Endothelial cell of umbilical vein (primary cell): ENCODE results near the gene ICOSLG. TPM values are rescaled to one million over a fixed set of nuclear protein-coding genes. Genes with fewer than 3 reads are reported as not detected.
"Not testable (repeated sequence)": the region's sequence is repeated elsewhere in the genome, so short reads cannot be mapped to it uniquely, and the experiment has no call there.

Source experiments
- BruUV-seq: library from RNA; stranded (reverse); fragments of 400-500 nt; replicated peaks from 2 replicates; lab custom pipeline; 2021; lab: Mats Ljungman, UMichigan
- CTCF ChIA-PET: fragments of 300-600, 350-600 bp; sonication (Branson Sonifier 250); formaldehyde crosslinking; loops from one replicate; lab custom pipeline; 2021; ENCODE audit warnings: antibody characterized with exemption, inconsistent platforms; lab: Charles Lee
- POLR2A ChIA-PET: fragments of 300-600, 350-600 bp; sonication (Branson Sonifier 250); formaldehyde crosslinking; loops from one replicate; lab custom pipeline; 2021; ENCODE audit warnings: antibody characterized with exemption, inconsistent platforms; lab: Charles Lee
- DNase-seq: peaks from one replicate; pipeline ENCODE4 v3.0.0-alpha.2; 2011; ENCODE audit warnings: low read depth, low spot score
- FAIRE-seq: peaks from 2 replicates; lab custom pipeline; 2011; peaks lifted over from hg19 to GRCh38; lab: Jason Lieb, UNC
- H2AFZ ChIP-seq: 2 replicates; pipeline ENCODE4 v1.6.0; 2012; ENCODE audit warnings: low read depth, low read length, control low read depth, inconsistent platforms
- H3K27ac ChIP-seq: 2 replicates; pipeline ENCODE4 v1.5.1; 2011; ENCODE audit warnings: low read depth, mild to moderate bottlenecking, control low read depth, low read length, moderate library complexity; ENCODE audit not compliant: insufficient read depth
- H3K27me3 ChIP-seq, 2 experiments: 2 replicates each; pipeline versions ENCODE4 v1.6.0 to v1.6.1; 2011; ENCODE audit warnings: low read length in 2 of 2, mixed read lengths in 1 of 2; ENCODE audit not compliant: control insufficient read depth in 2 of 2, insufficient read depth in 2 of 2
- H3K36me3 ChIP-seq, 2 experiments: 2 replicates in 1 of 2; 3 replicates in 1 of 2; pipeline ENCODE4 v1.5.1; 2011; ENCODE audit warnings: low read length in 2 of 2, mild to moderate bottlenecking in 1 of 2, moderate library complexity in 1 of 2; ENCODE audit not compliant: control insufficient read depth in 2 of 2, insufficient read depth in 2 of 2; ENCODE audit errors: extremely low read depth in 1 of 2
- H3K4me1 ChIP-seq: 3 replicates; pipeline ENCODE4 v1.5.1; 2011; ENCODE audit warnings: mild to moderate bottlenecking, low read length; ENCODE audit not compliant: control insufficient read depth, insufficient read depth; ENCODE audit errors: extremely low read depth
- H3K4me2 ChIP-seq: 2 replicates; pipeline ENCODE4 v1.6.1; 2011; ENCODE audit warnings: low read length, control low read depth, mixed read lengths; ENCODE audit not compliant: insufficient read depth
- H3K4me3 ChIP-seq, 3 experiments: fragments of 200-600 bp in 1 of 3; sonication (generic), shearing (Covaris generic) in 1 of 3; replicated peaks in 1 of 3; 2 replicates each; pipeline ENCODE4 v1.5.1; 2011 to 2016; ENCODE audit warnings: control low read depth in 3 of 3, low read length in 3 of 3, mild to moderate bottlenecking in 2 of 3, inconsistent platforms in 1 of 3, low read depth in 1 of 3, moderate library complexity in 1 of 3; ENCODE audit not compliant: insufficient read depth in 1 of 3
- H3K79me2 ChIP-seq: 2 replicates; pipeline ENCODE4 v1.6.0; 2012; ENCODE audit warnings: low read length, inconsistent platforms; ENCODE audit not compliant: control insufficient read depth, insufficient read depth
- H3K9ac ChIP-seq: replicated peaks from 2 replicates; pipeline ENCODE3; 2011; ENCODE audit warnings: low read length, control low read depth; ENCODE audit not compliant: insufficient read depth; ENCODE audit errors: extremely low read depth
- H3K9me1 ChIP-seq: replicated peaks from 3 replicates; pipeline ENCODE4 v1.6.0; 2011; ENCODE audit warnings: mild to moderate bottlenecking, low read length; ENCODE audit not compliant: control insufficient read depth, insufficient read depth; ENCODE audit errors: extremely low read depth
- H3K9me3 ChIP-seq: replicated peaks from 2 replicates; pipeline ENCODE4 v1.5.1; 2012; ENCODE audit warnings: low read length, inconsistent platforms; ENCODE audit not compliant: control insufficient read depth, insufficient read depth
- H4K20me1 ChIP-seq: replicated peaks from 2 replicates; pipeline ENCODE3; 2011; ENCODE audit warnings: mild to moderate bottlenecking, low read length; ENCODE audit not compliant: control insufficient read depth, insufficient read depth; ENCODE audit errors: extremely low read depth
- dilution Hi-C: fragments of 300-500 bp; cut with MboI; formaldehyde crosslinking; loops from one replicate; pipeline ENCODE4 v1.15.0; 2019; ENCODE audit warnings: low sequenced_read_pairs; ENCODE audit not compliant: extremely low pct_ligation_motif_present
- intact Hi-C: fragments of 100-400 bp; cut with micrococcal nuclease; formaldehyde crosslinking; loops from one replicate; pipeline ENCODE4 v1.10.0; 2022
- polyA plus RNA-seq, 4 experiments: library from polyadenylated mRNA; depleted of rRNA in 3 of 4; stranded (reverse) in 3 of 4; unstranded in 1 of 4; fragments of >200 nt; gene quantifications; 2 replicates each; pipeline versions ENCODE4 v1.2.1 to v1.2.3, GENCODE V29; 2011 to 2012; ENCODE audit warnings: missing spikeins in 1 of 4
- total RNA-seq: library from RNA; stranded (reverse); gene quantifications from 2 replicates; pipeline ENCODE4 v1.2.3, GENCODE V29; 2021

The ICOSLG gene
- total and polyA plus RNA-seq, 2 donors (not counting 3 experiments of a cell fraction or from before 2014, with no cell fraction given): 0.91 to 2.9 TPM

GRCh38 chr21:44190349-44191271 lies 50.1 kb downstream of the ICOSLG start:
- H3K9ac ChIP-seq, H3K4me2 ChIP-seq, dilution Hi-C loops, DNase-seq, FAIRE-seq, H3K9me3 ChIP-seq, BruUV-seq, H3K27ac ChIP-seq, H3K36me3 ChIP-seq, H3K4me1 ChIP-seq, H3K9me1 ChIP-seq, intact Hi-C loops, H3K4me3 ChIP-seq, H4K20me1 ChIP-seq, H2AFZ ChIP-seq, POLR2A ChIA-PET, H3K79me2 ChIP-seq, H3K27me3 ChIP-seq, CTCF ChIA-PET: not testable (repeated sequence)

DNA sequence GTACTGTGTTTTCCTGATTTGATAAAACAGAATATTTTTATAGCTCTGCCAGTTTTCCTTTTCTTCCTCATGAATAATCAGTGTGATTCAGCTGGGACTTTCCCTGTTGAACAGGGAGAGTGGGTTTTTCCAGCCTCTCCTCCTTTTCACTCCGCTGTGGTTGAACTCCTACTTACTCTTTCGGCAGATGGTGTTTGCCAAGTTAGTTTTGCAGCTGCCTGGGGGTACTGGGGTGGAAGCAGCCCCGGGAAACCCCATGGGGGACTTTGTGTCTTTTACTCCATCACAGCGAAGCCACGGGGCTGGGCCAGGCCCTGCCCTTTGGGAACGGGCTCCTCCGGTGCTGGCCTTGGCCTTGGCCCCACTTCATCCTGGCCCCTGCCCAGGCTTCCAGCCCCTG lies 55.9 kb downstream of the ICOSLG start:
- DNase-seq, H3K36me3 ChIP-seq, CTCF ChIA-PET, H3K9ac ChIP-seq, POLR2A ChIA-PET, H3K9me3 ChIP-seq, H3K9me1 ChIP-seq, H3K79me2 ChIP-seq, BruUV-seq, H3K4me2 ChIP-seq, intact Hi-C loops, H3K27me3 ChIP-seq, H3K27ac ChIP-seq, dilution Hi-C loops, H2AFZ ChIP-seq, H3K4me1 ChIP-seq, H4K20me1 ChIP-seq, H3K4me3 ChIP-seq: not testable (repeated sequence)
- FAIRE-seq: peak; percentile 84

- H3K9me3 ChIP-seq, POLR2A ChIA-PET, H3K9ac ChIP-seq, CTCF ChIA-PET, H3K4me2 ChIP-seq, H4K20me1 ChIP-seq, H3K4me1 ChIP-seq, H3K79me2 ChIP-seq, H3K9me1 ChIP-seq, FAIRE-seq, H3K36me3 ChIP-seq, H2AFZ ChIP-seq, dilution Hi-C loops, H3K27me3 ChIP-seq, intact Hi-C loops, BruUV-seq, H3K27ac ChIP-seq, DNase-seq, H3K4me3 ChIP-seq: not testable (repeated sequence)
Measured at GRCh38 chr21:44182202-44182601, 58.5 kb downstream of the ICOSLG start.

DNA sequence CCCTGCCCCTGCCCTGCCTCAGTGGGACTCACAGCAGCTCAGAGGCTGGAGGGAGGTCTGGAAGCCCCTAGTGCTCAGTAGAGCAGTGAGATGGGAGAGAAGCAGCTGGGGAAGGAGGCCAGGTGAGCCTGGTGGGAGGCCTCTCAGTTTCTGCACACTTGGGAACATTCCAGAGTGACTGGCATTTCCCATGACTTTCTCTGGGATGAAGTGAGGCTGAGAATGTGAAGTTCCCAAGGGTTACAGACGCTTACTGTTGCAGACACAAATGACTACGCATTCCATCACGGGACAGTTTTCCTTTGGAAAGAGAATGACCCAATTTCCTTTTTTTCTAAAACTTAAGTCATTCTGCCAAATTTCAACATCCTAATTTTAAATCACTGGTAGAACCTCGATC lies 59.2 kb downstream of the ICOSLG start:
- H3K27ac ChIP-seq, H3K9ac ChIP-seq, H3K4me2 ChIP-seq, H3K4me3 ChIP-seq, H3K27me3 ChIP-seq, H2AFZ ChIP-seq, H4K20me1 ChIP-seq, CTCF ChIA-PET, H3K4me1 ChIP-seq, DNase-seq, intact Hi-C loops, BruUV-seq, H3K79me2 ChIP-seq, POLR2A ChIA-PET, H3K36me3 ChIP-seq, H3K9me1 ChIP-seq, dilution Hi-C loops, H3K9me3 ChIP-seq: not testable (repeated sequence)
- FAIRE-seq: peak; percentile 69
